Placental pericyte (primary cell): ENCODE measurements around the gene VSIG1. TPM values are rescaled to one million over a fixed set of nuclear protein-coding genes. Genes with fewer than 3 reads are reported as not detected.

Experiments
- total RNA-seq: library from RNA; depleted of rRNA; stranded (reverse); fragments of >200 nt; gene quantifications from 2 replicates; pipeline ENCODE4 v1.2.3, GENCODE V29; 2012

The VSIG1 gene
- total RNA-seq = not detected in 2 replicates

DNA sequence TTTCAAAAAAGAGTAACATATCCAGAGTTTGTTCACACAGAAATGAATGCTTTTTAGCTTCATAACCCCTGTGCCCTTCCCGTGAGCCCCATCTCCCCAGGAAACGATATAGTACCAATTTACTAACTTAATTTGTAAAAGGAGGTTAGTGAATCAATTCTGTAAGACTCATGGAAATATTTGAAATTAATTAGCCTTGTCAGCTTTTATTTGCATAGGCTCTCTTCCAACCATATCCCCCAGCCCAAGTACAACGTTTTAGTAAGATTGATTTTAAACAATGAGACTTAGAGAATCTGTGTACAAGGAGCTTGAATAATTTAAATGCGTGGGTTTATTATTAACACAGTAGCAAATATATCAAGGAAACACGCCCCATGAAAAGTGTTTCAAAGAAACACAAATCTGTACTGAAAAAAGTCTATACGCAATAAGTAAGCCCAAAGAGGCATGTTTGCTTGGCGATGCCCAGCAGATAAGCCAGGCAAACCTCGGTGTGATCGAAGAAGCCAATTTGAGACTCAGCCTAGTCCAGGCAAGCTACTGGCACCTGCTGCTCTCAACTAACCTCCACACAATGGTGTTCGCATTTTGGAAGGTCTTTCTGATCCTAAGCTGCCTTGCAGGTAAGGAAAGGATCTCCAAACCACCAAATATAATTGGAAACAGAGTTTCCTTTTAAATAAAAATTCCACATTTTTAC, at the start of gene VSIG1:
TSS of gene VSIG1 (plus strand) at position 512 of the 703 bp plus-strand sequence. CDS start at position 578, 66 bp downstream.

DNA sequence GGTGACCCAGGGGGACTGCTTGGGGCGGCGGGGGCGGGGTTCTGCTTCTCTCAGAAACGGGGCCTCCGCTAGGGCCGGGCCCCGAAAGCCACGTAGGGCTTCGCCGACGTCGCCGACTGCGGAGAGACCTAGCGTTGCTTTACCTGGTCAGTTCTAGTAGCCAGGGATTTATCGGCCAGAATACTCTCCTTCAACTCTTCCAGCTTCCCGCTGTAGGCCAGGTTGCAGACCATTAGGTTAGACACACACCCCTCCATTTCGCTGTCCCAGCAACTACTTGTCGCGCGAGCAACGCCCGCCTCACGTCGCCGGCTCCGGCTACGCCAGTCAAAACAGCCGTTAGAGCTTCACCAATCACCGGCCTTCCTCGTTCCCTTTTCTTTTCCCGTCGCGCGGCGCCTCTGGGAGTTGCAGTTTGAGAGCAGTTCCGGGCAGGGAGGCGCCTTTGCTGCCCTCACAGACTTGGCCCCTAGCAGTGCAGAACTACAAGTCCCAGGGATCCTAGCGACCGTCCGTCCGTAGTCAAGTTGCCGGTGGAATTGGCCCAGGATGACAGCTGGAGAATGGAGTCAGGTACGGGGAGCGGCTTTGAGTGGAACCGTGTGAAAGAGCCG, 46.5 kb downstream of the VSIG1 start, which contains the start of the genes ATG4A and PSMD10:
TSS of gene ATG4A (plus strand) at position 515 of the 614 bp plus-strand sequence. CDS start at position 564, 49 bp downstream.
TSS of gene PSMD10 (minus strand) at position 279 of the 614 bp plus-strand sequence. CDS start at position 257, 22 bp downstream.

Other genes with a start within 250 kb of the VSIG1 start
- gene MID2, start 219.2 kb upstream of the VSIG1 start, total RNA-seq = 19.6 and 19.7 TPM in 2 replicates
- gene TEX13B, start 62.7 kb upstream of the VSIG1 start, total RNA-seq = not detected in 2 replicates
- 68.5 and 76.3 TPM in 2 replicates for gene PSMD10, start 46.5 kb downstream of the VSIG1 start, total RNA-seq
- 6.6 and 15.2 TPM in 2 replicates for gene ATG4A, start 46.7 kb downstream of the VSIG1 start, total RNA-seq